H1 (cell line): Measurements from ENCODE around the gene CDS2. TPM values are rescaled to one million over a fixed set of nuclear protein-coding genes. Genes with fewer than 3 reads are reported as not detected.

Source experiments
- E2F6 ChIP-seq: IDR thresholded peaks from 2 replicates; pipeline ENCODE4 v1.6.1; 2012; ENCODE audit warnings: inconsistent platforms
- SIN3A ChIP-seq, 2 experiments: IDR thresholded peaks in 1 of 2; conservative IDR thresholded peaks in 1 of 2; 2 replicates each; pipeline ENCODE4 v1.6.1; 2011 to 2012; ENCODE audit warnings: low read length in 2 of 2, improper control_type of control experiment in 1 of 2, low read depth in 1 of 2, mild to moderate bottlenecking in 1 of 2
- polyA plus RNA-seq, 7 experiments: library from polyadenylated mRNA; depleted of rRNA in 3 of 7; stranded (reverse) in 5 of 7; unstranded in 2 of 7; fragments of >200 nt in 5 of 7; fragments of 200-250 nt in 2 of 7; gene quantifications; 1 replicate in 5 of 7; 2 replicates in 1 of 7; 4 replicates in 1 of 7; pipeline versions ENCODE4 v1.2.1 to v1.2.3, GENCODE V29; 2011 to 2013; ENCODE audit warnings: missing spikeins in 2 of 7, mixed read lengths in 2 of 7
- total RNA-seq: library from RNA; stranded (reverse); fragmentation: NEBNext Ultra II Directional; extraction: Animal tissue kit (Norgen Biotek cat#: 25700); gene quantifications from 2 replicates; pipeline ENCODE4 v1.2.1, GENCODE V29; 2021

Gene CDS2
- total and polyA plus RNA-seq, 2 of the 8 experiments (the other 6 are each of a cell fraction or from before 2014, with no cell fraction given), result 54.0 to 56.2 TPM

GRCh38 chr20:5221061-5221430, 94.2 kb downstream of the CDS2 start (continued):
- TF ChIP-seq E2F6 (no peak), SIN3A (conservative IDR thresholded peaks at IDR 0.05 in 1 of 2, IDR thresholded peaks at IDR 0.05 in 1 of 2; ENCODE audit: low read depth in 1 of 2, low read length in 2 of 2) (no peak)
- TF ChIP-seq, all 59 proteins: peak for 0
